GM03348 (cell line): Measurements from ENCODE around the gene DCLK2.

ENCODE experiments used
- DNase-seq: peaks from one replicate; pipeline ENCODE4 v3.0.0; 2012; ENCODE audit warnings: low spot score

Gene DCLK2

DNA sequence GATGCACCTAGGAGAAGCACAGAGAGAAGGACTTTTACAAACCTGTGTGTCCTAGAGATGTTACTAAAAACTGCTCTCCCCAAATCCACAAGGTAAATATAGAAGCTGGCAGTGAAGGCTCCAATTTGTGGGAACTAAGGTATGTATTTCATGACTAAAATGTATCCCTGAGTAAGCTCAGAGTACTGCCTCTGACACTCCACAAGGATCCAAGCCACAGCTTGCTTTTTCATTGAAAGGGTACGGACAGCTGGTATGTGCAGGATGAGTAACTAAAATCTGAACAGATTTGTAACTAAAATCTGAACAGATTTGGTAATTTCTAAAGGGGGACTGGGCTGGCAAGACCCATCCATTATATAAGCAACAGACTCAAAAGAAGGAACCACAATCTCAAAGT lies 187.6 kb downstream of the DCLK2 start:
- DNase-seq = no peak

DNA sequence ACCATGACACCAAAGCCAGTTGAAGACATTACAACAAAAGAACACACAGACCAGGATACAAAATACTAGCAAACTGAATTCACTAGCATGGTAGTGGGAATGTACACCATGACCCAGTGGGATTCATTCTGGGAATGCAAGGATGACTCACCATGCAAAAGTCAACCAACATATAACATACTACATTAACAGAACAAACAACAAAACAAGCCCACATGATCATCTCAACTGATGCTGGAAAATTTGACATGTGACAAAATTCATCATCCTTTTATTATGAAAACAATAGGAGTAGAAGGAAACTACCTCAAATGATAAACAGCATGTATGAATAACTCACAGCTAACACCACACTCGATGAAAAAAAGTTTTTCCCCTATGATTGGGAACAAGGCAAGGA lies 190.2 kb downstream of the DCLK2 start:
- no peak for DNase-seq

- no peak for DNase-seq
Measured at GRCh38 chr4:150278206-150278605, 200.0 kb downstream of the DCLK2 start.

- peak; percentile 80 for DNase-seq
Measured at GRCh38 chr4:150280081-150280895, 202.0 kb downstream of the DCLK2 start.

DNA sequence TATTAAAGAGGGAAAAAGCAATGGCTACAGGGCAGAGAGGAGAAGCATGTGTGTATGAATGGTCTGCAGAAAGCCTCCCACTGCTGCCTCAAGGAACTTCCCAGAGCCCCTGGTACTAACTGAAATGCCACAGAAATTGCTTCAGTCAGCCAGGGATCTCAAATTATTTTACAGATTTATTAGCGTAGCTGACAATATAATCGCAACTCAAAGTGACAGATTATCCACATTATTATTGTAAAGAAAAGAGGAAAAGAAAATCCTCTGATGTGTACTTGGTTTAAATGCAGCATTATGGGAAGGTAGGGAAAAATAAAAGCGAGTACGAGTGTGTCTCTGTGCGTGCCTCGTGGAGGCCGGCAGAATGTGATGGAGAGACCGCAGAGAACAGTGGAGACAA lies 202.7 kb downstream of the DCLK2 start:
- no peak for DNase-seq

DNA sequence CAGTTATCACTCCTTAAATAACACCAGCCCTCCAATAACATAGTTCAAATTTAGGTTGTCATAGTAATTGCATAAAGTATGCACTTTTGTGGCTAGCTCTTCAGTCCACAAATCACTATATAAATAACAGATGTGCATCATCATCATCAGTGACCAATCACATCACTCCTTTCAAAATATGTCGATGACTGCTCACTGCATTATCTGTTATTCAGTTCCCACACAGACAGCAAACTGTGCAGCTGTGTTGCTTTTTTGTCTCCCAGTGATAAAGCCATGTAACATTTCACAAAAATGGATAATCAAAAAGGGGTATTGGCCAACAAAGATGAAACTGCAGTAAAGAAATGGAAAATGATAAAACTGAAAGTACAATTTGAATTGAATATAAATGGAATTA lies 205.4 kb downstream of the DCLK2 start:
- DNase-seq = peak; percentile 85

DNA sequence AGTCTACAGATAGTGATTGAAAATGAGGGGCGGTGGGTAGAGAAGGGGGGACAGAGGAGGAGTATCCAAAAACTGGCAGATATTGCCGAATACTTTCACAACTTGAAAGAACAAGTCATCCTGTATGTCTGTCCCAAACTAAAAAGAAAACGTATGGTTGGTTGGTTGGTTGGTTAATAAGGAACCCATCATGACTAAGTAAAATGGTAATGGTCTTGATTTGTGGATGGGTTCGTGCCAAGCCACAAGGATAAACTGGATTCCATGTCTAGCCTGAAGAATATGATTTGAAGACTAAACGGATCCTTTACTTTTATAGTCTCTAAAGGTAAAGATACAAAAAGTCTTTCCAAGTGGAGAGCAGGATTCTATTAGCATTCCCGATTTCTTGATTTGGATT lies 208.4 kb downstream of the DCLK2 start:
- DNase-seq = no peak

DNA sequence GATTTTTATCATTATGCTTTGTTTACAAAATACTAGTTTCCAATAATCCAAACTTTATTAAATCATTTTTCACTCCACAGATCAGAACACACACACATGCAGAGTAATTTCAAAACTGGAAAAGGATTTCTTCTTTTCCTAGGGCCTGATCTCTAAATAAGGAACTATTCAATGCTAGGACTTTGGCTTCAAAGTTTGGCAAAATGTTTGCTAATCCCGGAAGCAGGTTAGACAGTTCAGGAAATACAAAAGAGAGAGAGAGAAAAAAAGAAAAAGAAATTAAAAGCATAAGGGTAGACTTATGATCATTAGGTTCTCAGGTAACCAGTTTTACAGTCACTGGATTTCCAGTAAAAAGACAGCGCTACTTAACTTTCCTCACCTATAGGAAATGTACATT lies 211.0 kb downstream of the DCLK2 start:
- DNase-seq = no peak

- DNase-seq = no peak
Measured at GRCh38 chr4:150289881-150290280, 211.6 kb downstream of the DCLK2 start.

- DNase-seq = peak; percentile 39
Measured at GRCh38 chr4:150297861-150298474, 219.7 kb downstream of the DCLK2 start.

- no peak for DNase-seq
Measured at GRCh38 chr4:150299816-150300215, 221.6 kb downstream of the DCLK2 start.

GRCh38 chr4:150302553-150302952 lies 224.3 kb downstream of the DCLK2 start:
- peak; percentile 70 for DNase-seq

DNA sequence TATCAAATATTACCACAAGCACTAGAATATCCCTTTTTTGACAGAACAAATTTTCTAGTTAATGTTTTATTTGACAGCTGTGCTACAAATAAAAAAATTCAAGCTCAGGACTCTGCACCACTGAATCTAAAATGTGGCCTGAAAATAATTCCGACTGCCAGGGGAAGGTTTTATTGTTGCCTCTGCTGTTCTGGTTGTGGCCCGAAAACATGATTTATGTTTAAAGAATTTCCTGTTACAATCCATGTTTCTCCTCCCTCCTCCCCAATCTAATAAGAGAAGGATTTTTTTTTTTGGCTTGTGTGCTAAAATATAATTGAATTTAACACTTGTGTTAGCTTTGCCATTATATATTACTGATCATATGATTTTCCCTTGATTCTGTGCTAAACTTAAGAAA lies 227.8 kb downstream of the DCLK2 start:
- DNase-seq = peak; percentile 58

DNA sequence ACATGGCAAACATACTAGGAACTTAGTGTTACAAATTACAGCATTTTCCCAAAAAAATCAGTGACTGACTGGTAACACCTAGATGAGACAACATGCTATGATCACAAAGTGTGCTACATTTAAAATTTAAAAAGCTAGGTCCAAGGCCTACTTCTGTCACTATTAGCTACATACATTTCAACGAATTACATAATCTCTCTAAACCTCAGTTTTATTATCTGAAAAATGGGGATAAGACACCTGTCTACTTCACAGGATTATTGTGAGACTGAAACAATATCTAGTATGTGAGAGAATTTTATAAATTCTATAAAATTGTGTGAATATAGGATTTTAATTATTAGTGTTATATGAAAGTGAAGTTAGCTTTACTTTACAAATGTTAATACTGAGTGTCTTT lies 228.5 kb downstream of the DCLK2 start:
- no peak for DNase-seq
